LHCN-M2 (cell line): ENCODE measurements around the gene TMEM121. TPM values are rescaled to one million over a fixed set of nuclear protein-coding genes. Genes with fewer than 3 reads are reported as not detected.
A peak's percentile ranks its signal among the peaks of the same experiment; 100 is the strongest.

Source experiments
- DNase-seq: peaks from one replicate; pipeline ENCODE4 v3.0.0-alpha.2; 2012; ENCODE audit warnings: low read depth
- total RNA-seq: library from RNA; depleted of rRNA; stranded (reverse); fragments of >200 nt; gene quantifications from 2 replicates; pipeline ENCODE4 v1.2.3, GENCODE V29; 2014

The TMEM121 gene
- total RNA-seq, 1 experiment from 2014 or later = 12.2 TPM

DNA sequence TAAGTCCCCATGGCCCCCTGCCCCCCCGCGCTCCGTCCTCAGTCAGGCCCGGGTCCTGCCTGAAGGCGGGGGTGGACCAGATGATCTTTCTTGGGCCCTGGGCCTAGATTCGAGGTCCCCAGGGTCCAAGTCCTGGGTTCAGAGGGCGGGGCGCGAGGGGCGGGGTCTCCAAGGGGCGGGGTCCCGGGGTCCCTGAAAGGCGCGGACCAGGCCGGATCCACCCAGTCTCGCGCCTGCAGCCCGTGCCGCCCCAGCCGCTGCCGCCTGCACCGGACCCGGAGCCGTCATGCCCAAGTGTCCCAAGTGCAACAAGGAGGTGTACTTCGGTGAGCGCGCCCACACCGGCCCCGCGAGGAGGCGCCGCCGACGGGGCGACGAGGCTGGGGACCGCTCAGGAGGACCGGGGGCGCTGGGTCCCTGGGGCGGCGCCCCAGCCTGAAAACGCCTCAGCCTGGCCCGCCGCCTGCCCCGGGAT lies 39.4 kb upstream of the TMEM121 start:
- no peak for DNase-seq

DNA sequence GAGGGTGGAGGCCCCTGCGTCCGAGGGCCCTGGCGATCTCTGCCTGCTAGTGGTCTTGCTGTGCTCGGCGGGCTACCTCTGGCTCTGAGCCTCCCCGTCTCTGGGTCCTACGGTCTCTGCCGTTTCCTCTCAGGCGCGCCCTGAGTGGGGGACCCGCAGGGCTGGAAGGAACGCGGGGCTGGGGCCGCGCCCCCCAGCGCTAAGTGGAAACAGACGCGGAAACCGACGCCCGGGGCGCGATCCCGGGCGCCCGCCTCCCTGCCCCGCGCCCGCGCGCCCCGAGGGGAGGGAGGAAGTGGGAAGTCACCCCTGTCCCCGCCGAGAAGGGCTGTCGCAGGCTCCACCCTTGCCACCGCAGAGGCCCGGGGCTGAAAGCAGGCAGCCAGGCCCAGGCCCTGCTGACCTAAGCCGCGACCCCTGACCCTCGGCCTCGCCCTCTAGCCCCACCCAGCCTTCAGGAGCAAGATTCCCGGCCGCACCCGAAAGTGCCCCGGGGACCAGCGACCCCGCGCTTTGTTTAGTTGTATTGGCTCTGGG lies 38.9 kb upstream of the TMEM121 start:
- DNase-seq = no peak

DNA sequence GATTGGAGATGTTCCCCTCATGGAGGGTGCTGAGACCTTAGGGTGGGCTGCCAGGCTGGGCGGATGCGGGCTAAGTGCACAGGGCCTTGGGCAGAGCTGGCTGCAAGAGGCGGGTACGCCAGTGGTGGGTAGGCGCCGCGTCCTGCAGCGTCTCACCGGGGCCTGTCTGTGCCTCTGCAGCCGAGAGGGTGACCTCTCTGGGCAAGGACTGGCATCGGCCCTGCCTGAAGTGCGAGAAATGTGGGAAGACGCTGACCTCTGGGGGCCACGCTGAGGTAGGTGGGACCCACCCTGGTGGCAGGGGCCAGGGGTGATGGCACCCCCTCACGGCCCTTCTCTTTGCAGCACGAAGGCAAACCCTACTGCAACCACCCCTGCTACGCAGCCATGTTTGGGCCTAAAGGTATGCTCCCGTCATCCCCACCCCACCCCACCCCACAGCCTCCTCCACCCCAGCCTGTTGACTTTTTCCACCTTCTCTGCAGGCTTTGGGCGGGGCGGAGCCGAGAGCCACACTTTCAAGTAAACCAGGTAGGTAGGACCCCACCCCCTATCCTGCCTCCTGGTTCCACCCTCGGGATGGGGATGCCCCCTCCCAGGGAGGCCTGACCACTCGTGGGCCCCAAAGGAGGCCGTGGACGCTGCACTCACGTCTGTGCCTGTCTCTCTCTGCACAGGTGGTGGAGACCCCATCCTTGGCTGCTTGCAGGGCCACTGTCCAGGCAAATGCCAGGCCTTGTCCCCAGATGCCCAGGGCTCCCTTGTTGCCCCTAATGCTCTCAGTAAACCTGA lies 38.2 kb upstream of the TMEM121 start:
- DNase-seq = no peak

- no peak for DNase-seq
These were observed 37.4 kb upstream of the TMEM121 start for GRCh38 chr14:105488781-105489541.

DNA sequence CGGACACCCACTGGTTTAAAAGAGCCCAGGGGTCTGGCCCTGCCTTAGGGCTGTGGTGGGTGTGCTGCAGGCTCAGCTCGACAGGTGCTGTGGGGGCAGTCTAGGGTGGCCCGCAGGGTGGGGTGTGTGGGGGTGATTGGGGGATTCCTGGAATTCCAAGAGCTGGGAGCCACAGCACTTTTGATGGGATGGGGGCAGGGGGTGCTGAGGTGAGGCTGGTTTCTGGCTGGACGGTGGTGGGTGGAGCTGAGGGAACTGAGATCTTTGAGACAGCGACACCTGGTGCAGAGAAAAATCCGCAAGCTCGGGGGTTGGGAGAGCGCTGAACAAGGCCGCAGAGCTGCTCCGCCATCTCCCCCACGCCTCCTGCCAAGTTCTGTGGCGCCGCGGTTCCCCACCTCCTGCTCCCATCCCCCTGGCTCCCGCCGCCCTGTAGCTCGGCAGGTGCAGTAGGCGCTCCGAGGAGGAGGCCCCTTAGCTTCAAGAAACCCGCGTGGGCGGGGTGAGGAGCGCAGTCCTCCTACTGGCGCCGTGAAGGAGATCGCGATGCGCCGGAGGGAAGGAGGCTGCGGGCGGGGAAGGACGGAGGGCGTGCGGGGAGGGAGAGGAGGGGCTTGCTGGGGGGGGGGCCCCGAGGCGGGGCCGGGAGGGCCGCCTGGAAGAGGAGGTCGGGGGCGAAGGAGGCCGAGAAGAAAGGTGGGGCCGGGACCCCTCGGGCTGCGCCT lies 36.7 kb upstream of the TMEM121 start:
- DNase-seq = peak; percentile 73

DNA sequence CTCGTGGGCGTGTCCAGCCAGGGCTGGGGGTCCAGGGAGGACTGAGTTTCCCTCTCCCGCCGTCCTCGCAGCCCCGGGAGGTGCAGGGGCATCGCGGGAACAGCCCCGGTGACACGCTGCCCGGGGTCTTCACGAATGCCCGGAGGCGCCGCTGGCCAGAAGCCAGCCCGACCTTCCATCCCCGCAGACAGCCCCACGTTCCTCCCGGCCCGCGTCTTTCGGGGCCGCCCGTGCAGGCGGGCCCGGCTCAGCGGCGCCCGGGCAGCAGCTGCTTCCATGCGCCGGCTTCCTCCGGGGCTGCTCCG lies 36.2 kb upstream of the TMEM121 start:
- no peak for DNase-seq

- DNase-seq = peak; percentile 100
These were observed 35.6 kb upstream of the TMEM121 start, which contains the start of gene TEDC1 for GRCh38 chr14:105490572-105491365. TSS of gene TEDC1 (plus strand) at chr14:105491246. CDS start at chr14:105491376, 130 bp downstream.

DNA sequence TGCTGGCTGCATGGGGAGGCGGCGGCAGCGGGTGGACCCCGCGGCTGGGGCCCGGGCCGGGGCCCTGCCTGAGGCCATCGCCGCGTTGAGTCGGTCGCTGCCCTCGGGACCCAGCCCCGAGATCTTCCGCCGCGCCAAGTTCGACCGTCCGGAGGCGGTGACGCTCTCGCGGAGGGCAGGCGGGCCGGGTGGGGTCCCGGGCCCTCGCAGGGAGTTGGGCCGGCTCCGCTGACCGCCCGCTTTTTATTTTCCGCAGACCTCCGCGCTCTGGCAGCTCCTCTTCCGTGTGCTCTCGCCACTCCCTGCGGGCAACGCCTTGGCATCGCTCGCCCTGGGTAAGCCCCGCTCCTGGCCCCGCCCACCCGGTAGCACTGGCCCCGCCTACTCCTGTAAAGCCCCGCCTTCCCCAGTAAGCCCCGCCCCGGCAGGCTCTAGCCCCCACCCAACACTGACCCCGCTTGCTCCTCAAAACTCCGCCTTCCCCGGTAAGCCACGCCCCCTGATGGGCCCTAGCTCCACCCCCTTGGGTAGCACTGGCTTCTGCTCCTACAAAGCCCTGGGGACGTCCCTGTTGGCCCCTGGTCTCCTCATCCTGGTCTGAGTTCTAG lies 34.9 kb upstream of the TMEM121 start:
- DNase-seq = peak; percentile 64

DNA sequence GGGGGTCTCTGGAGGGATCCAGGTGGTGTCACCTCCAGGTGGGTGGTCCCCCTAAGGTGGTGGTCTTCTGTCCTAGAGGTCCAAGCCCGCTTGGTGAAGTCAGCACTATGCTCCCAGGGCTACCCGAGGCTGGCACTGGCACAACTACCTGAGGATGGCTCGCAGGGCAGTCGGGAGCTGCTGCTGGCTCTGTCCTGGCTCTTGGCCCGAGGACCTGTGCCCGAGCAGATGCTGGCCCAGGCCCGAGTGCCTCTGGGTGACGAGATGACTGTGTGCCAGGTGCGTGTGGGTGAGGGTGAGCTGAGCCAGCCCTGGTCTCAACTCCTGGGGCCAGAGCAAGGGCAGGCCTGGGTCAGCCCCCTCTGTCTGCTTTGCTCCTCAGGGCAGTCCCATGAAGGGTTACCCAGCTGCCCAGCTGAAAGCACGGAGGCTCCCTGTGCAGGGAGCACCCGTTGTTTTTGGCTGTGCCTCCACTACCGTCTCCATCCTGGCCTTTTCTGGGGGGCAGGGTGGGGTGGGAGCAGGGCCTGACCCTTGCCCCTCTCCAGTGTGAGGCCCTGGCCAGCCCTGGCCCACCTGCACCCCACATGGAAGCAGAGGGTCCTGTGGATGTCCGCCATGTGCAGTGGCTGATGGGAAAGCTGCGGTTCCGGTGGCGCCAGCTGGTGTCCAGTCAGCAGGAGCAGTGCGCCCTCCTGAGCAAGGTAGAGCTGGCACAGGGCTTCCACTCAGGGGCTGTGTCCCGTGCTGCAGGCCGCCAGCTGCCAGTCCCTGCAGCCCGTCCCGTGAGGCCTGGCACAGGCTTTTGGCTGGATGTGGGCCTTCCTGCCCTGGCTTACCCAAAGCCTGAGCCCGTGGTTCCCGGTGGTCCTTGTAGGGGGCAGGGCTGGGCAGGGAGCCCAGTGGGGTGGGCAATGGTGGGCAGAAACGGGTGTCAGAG lies 34.1 kb upstream of the TMEM121 start:
- no peak for DNase-seq

DNA sequence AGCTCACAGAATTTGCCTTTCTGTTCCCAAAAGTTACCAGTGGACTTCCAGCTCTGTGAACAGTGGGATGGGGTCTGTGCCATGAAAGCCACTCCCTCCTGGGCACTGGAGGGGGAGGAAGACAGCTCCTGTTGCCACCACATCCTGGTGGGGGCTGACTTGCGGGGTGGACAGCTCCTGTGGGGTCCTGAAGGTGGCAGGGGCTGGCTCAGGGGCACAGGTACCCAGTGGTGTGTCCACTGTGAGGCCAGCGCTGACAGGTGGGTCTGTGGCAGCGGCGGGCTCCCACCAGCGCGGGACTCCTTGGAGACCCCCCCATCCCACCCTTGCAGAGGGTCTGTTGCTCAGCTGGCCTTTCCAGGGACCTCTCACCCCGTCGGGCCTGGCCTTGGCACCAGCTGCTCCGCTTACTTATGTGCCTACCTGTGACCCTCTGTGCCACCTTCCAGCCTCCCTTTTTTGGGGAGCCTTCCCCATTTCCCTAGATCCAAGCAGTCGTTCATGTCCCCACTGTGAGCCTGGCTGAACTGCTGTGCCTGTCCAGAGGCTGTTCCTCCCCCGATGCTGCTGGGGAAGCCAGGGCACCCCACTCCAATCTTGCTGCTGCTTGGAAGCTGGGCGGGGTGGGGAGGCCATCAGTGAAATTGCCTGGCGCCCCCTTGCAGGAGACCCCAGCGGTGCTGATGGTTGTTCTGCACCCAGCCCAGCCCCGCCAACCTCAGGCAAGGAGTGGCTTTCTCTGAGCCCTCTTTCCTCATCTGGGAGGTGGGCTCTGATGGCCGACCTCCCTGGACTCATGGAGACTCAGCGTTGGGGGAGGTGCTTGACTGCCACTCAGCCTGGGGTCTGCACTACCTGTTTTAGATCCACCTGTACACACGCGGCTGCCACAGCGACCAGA lies 33.2 kb upstream of the TMEM121 start:
- no peak for DNase-seq

DNA sequence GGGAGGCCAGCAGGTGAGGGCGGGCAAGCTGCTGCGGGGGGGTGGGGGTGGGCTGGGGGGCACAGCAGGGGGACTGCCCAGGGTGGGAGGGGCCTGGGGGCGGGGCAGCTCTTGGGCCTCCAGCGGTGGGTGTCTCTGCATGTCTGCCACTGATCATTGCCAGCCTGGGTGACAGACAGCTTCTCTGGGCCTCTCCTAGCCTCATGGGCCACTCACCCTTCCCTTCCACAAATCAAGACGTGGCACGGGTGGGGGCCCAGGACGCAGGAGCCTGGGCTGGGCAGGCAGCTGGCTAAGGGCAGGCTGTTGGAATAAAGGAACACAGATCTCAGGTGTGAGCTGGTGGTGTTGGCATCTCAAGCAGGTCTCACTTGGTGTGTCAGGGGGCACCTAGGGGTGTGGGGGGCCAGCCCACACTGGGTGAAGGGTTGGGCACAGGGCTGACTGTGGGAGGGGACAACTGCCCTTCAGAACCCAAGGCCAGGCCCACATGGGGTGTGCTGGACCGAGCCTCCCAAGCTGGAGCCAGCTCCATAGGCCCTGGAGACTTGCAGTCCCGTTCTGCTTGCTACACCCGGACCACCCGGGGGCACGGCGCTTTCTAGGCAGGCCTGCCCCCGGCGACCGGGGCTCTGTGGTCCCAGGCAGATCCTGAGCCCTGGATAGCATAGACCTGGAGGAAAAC lies 32.3 kb upstream of the TMEM121 start:
- no peak for DNase-seq

- no peak for DNase-seq
These were observed 31.8 kb upstream of the TMEM121 start for GRCh38 chr14:105494606-105494929.

GRCh38 chr14:105495101-105495989 lies 31.0 kb upstream of the TMEM121 start:
- DNase-seq = no peak

DNA sequence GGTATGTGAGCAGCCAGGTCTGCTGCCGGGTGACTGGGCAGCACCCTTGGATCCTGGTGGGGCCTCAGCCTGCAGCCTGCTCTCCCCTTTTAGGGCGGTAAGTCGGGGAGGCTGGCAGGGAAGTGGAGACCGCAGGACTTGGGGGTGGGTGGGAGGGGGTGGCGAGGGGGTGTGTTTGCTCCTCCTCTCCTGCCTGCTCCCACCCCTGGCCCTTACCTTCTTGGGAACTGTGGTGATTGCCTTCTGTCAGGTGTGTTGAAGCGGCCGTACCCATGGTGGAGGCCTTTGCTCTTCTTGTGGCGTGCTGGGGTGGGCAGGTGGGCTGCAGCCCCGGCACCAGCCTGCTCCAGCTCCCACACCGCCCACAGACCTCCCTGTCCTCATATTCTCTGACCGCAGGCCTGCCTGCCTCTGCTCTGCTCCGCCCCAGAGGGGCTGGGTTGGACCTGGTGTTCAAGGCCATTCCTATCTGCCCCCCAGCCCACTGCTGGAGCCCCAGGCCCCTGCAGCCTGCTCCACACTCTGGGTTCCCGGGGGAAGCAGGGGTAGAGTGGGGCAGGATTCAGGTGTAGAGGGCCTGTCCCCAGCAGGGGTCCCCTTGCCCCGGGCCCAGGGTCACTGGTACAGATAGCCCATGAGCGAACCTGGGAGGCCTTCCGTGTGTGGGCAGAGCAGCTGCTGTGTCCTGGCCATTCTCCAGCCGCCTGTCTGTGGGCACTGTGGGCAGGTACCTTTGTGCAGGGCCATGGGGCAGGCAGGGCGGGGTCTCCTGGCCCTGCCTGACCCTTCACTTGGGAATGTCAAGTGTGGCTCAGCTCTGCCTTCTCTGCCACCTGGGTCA lies 30.2 kb upstream of the TMEM121 start:
- DNase-seq = no peak

DNA sequence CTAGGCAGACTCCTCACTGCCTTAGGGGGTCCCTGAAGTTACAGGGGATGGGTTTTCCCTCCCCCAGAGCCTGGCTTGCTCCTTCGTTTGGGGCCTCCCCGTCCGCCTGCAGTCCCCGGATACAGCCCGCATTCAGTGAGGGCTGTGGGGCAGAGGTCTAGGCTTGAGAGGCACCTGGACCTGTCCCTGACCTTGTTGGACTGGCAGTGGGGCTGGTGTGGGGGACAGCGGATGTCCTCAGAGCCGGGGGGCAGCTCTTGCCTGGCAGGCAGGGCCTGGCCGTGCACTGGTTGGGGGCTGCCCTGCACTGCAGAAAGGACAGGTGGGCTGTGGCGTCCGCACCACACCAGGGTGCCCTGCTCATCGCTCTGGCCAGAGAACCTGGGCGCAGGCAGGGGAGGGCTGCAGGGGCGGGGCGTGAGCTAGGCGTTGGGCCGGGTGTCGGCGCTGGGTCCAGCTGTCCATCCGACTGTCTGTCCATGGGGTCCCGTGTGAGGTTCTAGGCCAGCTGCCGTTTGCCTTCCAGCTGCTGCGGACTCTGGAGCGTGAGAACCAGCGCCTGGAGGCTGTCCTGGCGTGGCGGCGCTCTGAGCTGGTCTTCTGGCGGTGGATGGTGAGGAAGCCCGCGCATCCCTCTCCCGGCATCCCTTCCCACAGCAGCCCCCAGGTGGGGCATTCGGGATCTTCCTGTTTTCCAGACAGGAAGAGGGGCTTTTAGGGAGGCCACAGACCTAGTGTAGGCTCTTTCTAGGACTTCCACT lies 29.4 kb upstream of the TMEM121 start:
- DNase-seq = no peak
